ENCODE measurements around the gene PLVAP. TPM values are rescaled to one million over a fixed set of nuclear protein-coding genes. Genes with fewer than 3 reads are reported as not detected.
A peak's percentile ranks its signal among the peaks of the same experiment; 100 is the strongest.
"Not testable (repeated sequence)": the region's sequence is repeated elsewhere in the genome, so short reads cannot be mapped to it uniquely, and the experiment has no call there.

PLVAP gene
- total RNA-seq, 4 donors from 2014 or later, result 41.4 to 110 (median 67.9) TPM

DNA sequence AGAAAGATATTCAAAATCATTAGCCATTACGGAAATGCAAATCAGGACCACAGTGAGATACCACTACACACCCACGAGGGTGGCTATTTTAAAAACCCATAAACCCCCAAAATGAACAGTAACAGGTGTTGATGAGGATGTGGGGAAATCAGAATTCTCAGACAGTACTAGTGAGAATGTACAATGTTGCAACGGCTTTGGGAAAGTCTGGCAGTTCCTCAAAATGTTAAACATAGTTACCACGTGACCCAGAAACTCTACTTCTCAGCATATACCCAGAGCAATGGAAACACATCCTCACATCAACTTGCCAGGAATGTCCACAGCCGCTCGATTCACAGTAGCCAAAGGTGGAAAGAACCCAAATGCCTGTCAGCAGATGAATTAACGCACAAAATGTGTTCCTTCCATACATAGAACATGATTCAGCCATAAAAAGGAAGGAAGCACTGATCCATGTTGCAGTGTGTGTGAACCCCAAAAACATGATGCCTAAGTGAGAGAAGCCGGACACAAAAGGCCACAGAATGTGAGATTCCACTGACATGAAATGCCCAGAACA is 7.0 kb downstream of the PLVAP start:
- ATAC-seq, result peak; percentile 67
- no peaks in the 10 kb centered on the region for H3K9me3 ChIP-seq
- H3K36me3 ChIP-seq, result no peaks in the 10 kb centered on the region
- H3K4me3 ChIP-seq, result no peak overlapping the region
- H3K27me3 ChIP-seq, result peaks cover 22% of the 10 kb centered on the region
- peaks cover 0 to 8% (median 0%) of the 10 kb centered on the region in 3 donors for H3K4me1 ChIP-seq
- 14 to 33% methylated on average over 4 to 6 of the region's 8 CpGs for WGBS, 2 donors (ENCODE audit: low coverage in 1 of 2)
- TF ChIP-seq POLR2AphosphoS5 (IDR thresholded peaks at IDR 0.05), result no peak
- no peak for TF ChIP-seq EP300 (IDR thresholded peaks at IDR 0.05)
- no peak for TF ChIP-seq POLR2A (IDR thresholded peaks at IDR 0.05)
- TF ChIP-seq, protein P1, sequence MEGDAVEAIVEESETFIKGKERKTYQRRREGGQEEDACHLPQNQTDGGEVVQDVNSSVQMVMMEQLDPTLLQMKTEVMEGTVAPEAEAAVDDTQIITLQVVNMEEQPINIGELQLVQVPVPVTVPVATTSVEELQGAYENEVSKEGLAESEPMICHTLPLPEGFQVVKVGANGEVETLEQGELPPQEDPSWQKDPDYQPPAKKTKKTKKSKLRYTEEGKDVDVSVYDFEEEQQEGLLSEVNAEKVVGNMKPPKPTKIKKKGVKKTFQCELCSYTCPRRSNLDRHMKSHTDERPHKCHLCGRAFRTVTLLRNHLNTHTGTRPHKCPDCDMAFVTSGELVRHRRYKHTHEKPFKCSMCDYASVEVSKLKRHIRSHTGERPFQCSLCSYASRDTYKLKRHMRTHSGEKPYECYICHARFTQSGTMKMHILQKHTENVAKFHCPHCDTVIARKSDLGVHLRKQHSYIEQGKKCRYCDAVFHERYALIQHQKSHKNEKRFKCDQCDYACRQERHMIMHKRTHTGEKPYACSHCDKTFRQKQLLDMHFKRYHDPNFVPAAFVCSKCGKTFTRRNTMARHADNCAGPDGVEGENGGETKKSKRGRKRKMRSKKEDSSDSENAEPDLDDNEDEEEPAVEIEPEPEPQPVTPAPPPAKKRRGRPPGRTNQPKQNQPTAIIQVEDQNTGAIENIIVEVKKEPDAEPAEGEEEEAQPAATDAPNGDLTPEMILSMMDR (IDR thresholded peaks at IDR 0.05), result no peak
- H3K27ac ChIP-seq, result no peak overlapping the region

DNA sequence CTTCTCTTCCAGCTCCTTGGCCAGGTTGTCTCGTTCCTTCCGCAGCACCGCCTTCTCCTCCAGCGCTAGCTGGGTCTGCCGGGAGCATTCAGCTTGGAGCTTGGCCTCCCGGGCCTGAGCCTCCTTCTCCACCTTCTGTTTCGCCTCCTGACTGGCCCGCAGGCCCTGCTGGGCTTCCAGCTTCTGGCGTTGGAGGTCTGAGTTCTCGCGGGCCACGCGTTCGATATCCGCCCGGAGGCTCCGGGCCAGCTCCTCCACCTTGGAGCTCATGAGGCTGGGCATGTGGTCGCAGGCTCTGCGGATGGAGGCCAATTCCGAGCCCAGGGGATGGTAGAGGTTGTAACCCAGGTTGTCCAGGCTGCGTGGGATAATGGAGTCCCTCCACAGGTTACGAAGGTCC is 11.8 kb downstream of the PLVAP start:
- no peak for ATAC-seq
- 92 to 100% methylated on average over 5 to 10 of the region's 22 CpGs for WGBS, 2 donors (ENCODE audit: low coverage in 1 of 2)
- no peak for TF ChIP-seq POLR2A (IDR thresholded peaks at IDR 0.05)
- no peak for TF ChIP-seq POLR2AphosphoS5 (IDR thresholded peaks at IDR 0.05)
- TF ChIP-seq, protein P1 (IDR thresholded peaks at IDR 0.05), result no peak
- no peak for TF ChIP-seq EP300 (IDR thresholded peaks at IDR 0.05)
- Histone ChIP-seq H3K27me3 (peaks cover 24% of the 10 kb centered on the region), H3K27ac (no peak overlapping the region), H3K4me1 (peaks cover 0 to 6% (median 0%) of the 10 kb centered on the region in 3 donors), H3K9me3 (no peaks in the 10 kb centered on the region), H3K36me3 (no peaks in the 10 kb centered on the region), H3K4me3 (no peak overlapping the region)

DNA sequence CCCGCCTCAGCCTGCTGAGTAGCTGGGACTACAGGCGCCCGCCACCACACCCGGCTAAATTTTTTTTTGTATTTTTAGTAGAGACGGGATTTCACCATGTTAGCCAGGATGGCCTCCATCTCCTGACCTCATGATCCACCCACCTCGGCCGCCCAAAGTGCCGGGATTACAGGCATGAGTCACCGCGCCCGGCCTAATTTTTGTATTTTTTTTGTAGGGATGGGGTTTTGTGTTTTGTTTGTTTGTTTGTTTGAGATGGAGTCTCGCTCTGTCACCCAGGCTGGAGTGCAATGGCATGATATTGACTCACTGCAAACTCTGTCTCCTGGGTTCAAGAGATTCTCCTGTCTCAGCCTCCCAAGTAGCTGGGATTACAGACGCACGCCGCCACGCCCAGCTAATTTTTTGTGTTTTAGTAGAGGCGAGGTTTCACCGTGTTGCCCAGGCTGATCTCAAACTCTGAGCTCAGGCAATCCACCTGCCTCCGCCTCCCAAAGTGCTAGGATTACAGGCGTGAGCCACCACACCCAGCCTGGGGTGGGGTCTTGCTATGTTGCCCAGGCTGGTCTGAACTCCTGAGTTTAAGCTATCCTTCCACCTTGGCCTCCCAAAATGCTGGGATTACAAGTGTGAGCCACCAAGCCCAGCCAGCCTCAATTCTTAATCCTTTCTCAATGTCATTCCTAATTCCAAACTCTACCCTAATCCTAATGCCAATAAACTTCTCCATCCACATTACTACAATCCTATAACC is 13.1 kb downstream of the PLVAP start:
- H3K9me3 ChIP-seq, H3K4me3 ChIP-seq, ATAC-seq, H3K4me1 ChIP-seq, H3K27ac ChIP-seq, H3K36me3 ChIP-seq: not testable (repeated sequence)
- peaks cover 24% of the 10 kb centered on the region for H3K27me3 ChIP-seq
- WGBS, 2 donors (ENCODE audit: low coverage in 1 of 2), result 82% methylated on average over 16 of the region's 20 CpGs; no CpG with 5 or more reads in 1 of the 2 donors

DNA sequence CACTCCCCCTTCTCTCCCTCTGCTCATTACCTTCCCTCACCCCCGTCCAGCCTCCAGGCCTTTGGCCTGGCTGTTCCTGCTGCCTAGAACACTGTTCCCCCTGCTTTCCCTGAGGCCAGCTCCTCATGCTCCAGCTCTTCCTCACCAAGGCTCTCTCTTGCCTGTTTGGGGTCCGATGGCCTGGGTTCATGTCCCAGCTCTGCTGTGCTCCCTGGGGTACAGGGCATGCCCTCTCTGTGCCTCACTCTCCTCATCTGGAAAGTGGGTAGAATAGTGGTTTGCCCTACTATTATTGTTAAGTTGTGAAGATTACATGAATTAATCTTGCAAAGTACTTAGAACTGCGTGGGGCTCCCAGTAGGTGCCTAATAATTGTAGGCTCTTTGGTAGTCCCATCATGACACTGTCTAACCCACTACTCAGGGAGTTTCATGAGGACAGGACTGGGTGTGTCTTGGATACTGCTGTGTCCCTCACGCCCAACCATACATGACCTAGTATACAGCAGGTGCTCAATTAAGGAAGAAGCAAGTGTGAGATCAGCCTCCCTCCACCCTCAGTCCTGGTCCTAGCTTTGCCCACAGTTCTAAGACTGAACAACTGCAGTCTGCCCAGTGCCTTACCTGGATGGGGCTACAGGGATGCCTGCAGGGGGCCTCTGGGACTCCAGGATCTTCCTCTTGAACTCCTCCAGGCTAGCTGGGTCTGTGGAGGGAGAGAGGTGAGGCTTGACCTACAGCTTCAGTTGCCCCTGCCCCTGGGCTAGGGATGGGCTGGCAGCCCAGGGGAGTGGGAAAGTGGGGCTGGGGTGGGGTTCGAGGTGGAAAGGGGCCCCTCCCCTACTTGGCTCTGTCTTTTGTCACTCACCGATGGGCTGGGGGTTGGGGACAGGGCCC is 17.0 kb downstream of the PLVAP start:
- Histone ChIP-seq H3K4me1 (no peaks in the 10 kb centered on the region), H3K9me3 (no peaks in the 10 kb centered on the region), H3K27ac (no peak overlapping the region), H3K36me3 (no peaks in the 10 kb centered on the region), H3K4me3 (no peak overlapping the region), H3K27me3 (peaks cover 2% of the 10 kb centered on the region)
- no peak for ATAC-seq
- TF ChIP-seq POLR2AphosphoS5 (IDR thresholded peaks at IDR 0.05) (no peak), EP300 (IDR thresholded peaks at IDR 0.05) (no peak), POLR2A (IDR thresholded peaks at IDR 0.05) (no peak)
- TF ChIP-seq, protein P1 (IDR thresholded peaks at IDR 0.05), result no peak
- WGBS, 2 donors (ENCODE audit: low coverage in 1 of 2), result 77 to 93% methylated on average over 2 to 4 of the region's 6 CpGs

DNA sequence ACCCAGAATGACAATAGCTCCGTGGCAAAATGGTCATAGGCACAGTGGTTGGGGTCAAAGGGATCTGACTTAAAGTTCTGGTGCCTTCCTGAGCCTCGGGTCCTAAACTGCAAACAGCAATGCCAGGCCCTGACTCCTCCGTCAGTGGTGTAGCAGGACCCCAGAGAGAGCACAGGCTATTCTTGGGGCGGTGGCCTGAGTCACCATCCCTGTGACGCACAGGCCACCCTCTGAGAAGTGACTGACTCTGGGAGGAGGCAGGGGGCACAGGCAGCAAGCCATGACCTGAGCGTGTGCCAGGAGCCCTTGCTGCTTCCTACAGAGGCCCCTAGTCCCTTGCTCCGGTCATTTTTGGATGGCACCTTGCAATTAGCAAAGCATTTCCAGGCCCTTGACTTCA is 18.7 kb downstream of the PLVAP start:
- peak; percentile 55 for ATAC-seq
- no peaks in the 10 kb centered on the region for H3K9me3 ChIP-seq
- peaks cover 4% of the 10 kb centered on the region for H3K27me3 ChIP-seq
- H3K4me3 ChIP-seq, result no peak overlapping the region
- 50% methylated on average over 2 of the region's 7 CpGs; no CpG with 5 or more reads in 1 of the 2 donors for WGBS, 2 donors (ENCODE audit: low coverage in 1 of 2)
- H3K27ac ChIP-seq, result peak overlapping the region in 2 of 4 donors; percentile 20 to 56
- H3K4me1 ChIP-seq, result no peaks in the 10 kb centered on the region
- H3K36me3 ChIP-seq, result no peaks in the 10 kb centered on the region
- TF ChIP-seq POLR2AphosphoS5 (IDR thresholded peaks at IDR 0.05), result peak; percentile 35
- TF ChIP-seq POLR2A (IDR thresholded peaks at IDR 0.05), result no peak

Measured in gastroesophageal sphincter (tissue), 4 donors.